Measurements from ENCODE around the gene C2orf76. TPM values are rescaled to one million over a fixed set of nuclear protein-coding genes. Genes with fewer than 3 reads are reported as not detected.

The C2orf76 gene
- total RNA-seq, 4 donors from 2014 or later, result 10.3 to 13.3 (median 11.3) TPM

- TF ChIP-seq CTCF (IDR thresholded peaks at IDR 0.05), result no peak
- no peak for ATAC-seq (ENCODE audit: low FRiP score)
- no peak for DNase-seq (ENCODE audit: low spot score)
These were observed 28.4 kb downstream of the C2orf76 start for GRCh38 chr2:119338272-119338671.

DNA sequence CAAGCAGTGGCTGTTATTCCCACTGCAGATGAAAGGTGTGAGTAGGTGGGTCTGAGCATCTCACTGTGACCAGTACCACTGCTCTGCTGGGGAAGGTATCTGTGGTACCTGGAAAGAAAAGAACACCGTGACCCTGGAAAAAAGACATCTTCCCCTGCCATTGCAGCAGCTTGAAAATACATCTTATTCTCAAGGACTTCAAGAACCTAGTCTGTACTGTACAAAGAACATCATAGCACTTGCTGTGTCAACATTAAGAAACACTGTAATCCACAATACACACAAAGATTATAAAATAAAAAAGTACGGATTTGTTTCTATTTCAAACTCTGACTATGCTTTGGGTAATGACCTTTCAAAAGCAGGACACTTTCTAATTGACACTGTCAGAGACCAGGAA lies 28.9 kb downstream of the C2orf76 start:
- DNase-seq (ENCODE audit: low spot score) (no peak), ATAC-seq (ENCODE audit: low FRiP score) (no peak)
- TF ChIP-seq CTCF (IDR thresholded peaks at IDR 0.05), result no peak

GRCh38 chr2:119333833-119334232 lies 32.8 kb downstream of the C2orf76 start:
- ATAC-seq (ENCODE audit: low FRiP score), result no peak
- TF ChIP-seq CTCF (IDR thresholded peaks at IDR 0.05), result no peak
- DNase-seq (ENCODE audit: low spot score), result no peak

DNA sequence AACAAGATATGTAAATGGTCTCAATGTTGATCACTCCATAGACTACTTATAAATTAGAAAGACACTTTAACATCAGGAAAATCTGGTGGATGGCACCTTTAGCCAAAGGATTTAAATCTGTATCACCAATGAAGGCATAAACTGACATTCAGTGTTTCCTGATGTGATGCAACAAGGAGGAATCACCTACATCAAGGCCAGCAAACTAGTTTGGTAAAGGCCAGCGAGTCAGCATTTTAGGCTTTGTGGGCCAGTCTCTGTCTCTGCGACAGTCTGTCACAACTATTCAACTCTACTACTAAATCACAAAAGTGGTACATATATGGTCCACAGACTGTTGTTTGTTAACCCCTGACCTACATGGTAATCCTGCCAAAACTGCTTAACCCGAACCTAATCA lies 33.3 kb downstream of the C2orf76 start:
- ATAC-seq (ENCODE audit: low FRiP score), result no peak
- DNase-seq (ENCODE audit: low spot score), result no peak
- no peak for TF ChIP-seq CTCF (IDR thresholded peaks at IDR 0.05)

GRCh38 chr2:119332953-119333352 lies 33.7 kb downstream of the C2orf76 start:
- DNase-seq (ENCODE audit: low spot score) (no peak), ATAC-seq (ENCODE audit: low FRiP score) (no peak)
- no peak for TF ChIP-seq CTCF (IDR thresholded peaks at IDR 0.05)

- no peak for TF ChIP-seq CTCF (IDR thresholded peaks at IDR 0.05)
- DNase-seq (ENCODE audit: low spot score), result no peak
- no peak for ATAC-seq (ENCODE audit: low FRiP score)
These were observed 39.2 kb downstream of the C2orf76 start for GRCh38 chr2:119327431-119327830.

DNA sequence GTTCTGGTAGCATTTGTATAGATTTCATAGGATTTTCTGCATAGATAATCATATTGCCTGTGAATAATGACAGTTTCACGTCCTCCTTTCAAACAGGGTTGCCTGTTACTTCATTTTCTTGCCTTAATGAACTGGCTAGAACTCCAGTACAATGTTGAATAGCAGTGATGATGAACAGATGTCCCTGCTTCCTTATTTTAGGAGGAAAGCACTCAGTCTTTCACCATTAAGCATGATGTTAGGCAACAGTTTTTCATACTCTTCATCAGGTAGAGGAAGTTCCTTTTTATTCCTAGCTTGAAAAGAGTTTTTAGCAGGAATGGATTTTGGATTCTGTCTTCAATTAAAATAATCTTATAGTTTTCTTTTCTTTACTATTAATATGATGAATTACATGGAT lies 39.7 kb downstream of the C2orf76 start:
- no peak for TF ChIP-seq CTCF (IDR thresholded peaks at IDR 0.05)
- DNase-seq (ENCODE audit: low spot score) (no peak), ATAC-seq (ENCODE audit: low FRiP score) (no peak)

Data from omental fat pad (tissue), 4 donors.